ENCODE measurements around the gene NOL9. TPM values are rescaled to one million over a fixed set of nuclear protein-coding genes. Genes with fewer than 3 reads are reported as not detected.

NOL9 gene
- total RNA-seq, 6 donors from 2014 or later: 19.6 to 41.9 (median 24.7) TPM

DNA sequence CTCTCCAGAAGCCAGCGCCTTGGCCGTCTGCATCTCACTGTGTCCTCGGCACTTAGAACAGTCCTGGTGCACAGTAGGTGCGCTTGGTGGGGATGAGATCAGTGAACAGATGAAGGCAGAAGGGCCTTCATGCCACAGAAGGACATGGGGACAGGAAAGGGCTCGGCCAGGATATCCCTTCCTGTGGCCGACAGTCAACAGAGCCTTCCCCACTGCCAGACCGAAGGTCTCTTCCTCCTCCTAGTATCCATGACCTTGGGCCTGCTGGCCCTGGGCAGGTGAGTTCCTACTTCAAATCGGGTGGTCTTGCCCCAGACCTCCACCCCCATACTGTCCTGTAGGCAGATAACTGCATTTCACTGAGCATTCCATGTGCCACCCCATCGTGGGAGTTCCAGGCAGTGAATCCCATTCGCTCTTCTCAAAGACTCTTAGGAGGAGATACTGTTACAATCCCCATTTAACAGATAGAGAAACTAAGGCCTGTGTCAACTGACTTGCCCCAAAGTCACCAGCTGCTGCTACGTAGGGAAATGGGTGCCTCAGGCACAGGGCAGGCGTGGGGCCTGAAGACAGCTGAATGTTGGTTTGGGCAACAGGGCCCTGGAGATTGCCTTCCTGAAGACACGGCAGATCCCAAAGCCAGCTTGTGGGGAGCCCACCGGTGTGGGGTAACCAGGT, 66.4 kb downstream of the NOL9 start:
- no peak for TF ChIP-seq CTCF (IDR thresholded peaks at IDR 0.05)
- no peak for TF ChIP-seq EP300 (IDR thresholded peaks at IDR 0.05)
- no peak for TF ChIP-seq POLR2A (IDR thresholded peaks at IDR 0.05)
- no peak for TF ChIP-seq POLR2AphosphoS5 (IDR thresholded peaks at IDR 0.05)
- Histone ChIP-seq H3K4me1 (peaks cover 42 to 63% (median 45%) of the 10 kb centered on the region in 4 donors), H3K9me3 (no peaks in the 10 kb centered on the region), H3K27me3 (peaks cover 0 to 20% (median 8%) of the 10 kb centered on the region in 4 donors), H3K36me3 (no peaks in the 10 kb centered on the region), H3K4me3 (no peak overlapping the region), H3K27ac (peak overlapping the region in 1 of 4 donors; percentile 33)
- 82 to 84% methylated on average over 10 to 14 of the region's 14 CpGs for WGBS, 2 donors
- ATAC-seq (ENCODE audit: low FRiP score in 2 of 2) (no peak), DNase-seq (no peak)

GRCh38 chr1:6486433-6487011, 67.8 kb downstream of the NOL9 start:
- Histone ChIP-seq H3K27ac (peak overlapping the region in 2 of 4 donors; percentile 85 to 88), H3K36me3 (no peaks in the 10 kb centered on the region), H3K4me3 (peak overlapping the region in 2 of 4 donors; percentile 52 to 78), H3K9me3 (no peaks in the 10 kb centered on the region), H3K27me3 (peaks cover 0 to 20% (median 8%) of the 10 kb centered on the region in 4 donors), H3K4me1 (peaks cover 42 to 64% (median 44%) of the 10 kb centered on the region in 4 donors)
- 0 to 2% methylated on average over 1 to 15 of the region's 15 CpGs for WGBS, 2 donors
- DNase-seq (peak; percentile 87), ATAC-seq (ENCODE audit: low FRiP score in 2 of 2) (peak; percentile 76 to 81)
- TF ChIP-seq EP300 (IDR thresholded peaks at IDR 0.05) (no peak), CTCF (IDR thresholded peaks at IDR 0.05) (peak; percentile 81 to 92 (median 87)), POLR2A (IDR thresholded peaks at IDR 0.05) (no peak), POLR2AphosphoS5 (IDR thresholded peaks at IDR 0.05) (no peak)

DNA sequence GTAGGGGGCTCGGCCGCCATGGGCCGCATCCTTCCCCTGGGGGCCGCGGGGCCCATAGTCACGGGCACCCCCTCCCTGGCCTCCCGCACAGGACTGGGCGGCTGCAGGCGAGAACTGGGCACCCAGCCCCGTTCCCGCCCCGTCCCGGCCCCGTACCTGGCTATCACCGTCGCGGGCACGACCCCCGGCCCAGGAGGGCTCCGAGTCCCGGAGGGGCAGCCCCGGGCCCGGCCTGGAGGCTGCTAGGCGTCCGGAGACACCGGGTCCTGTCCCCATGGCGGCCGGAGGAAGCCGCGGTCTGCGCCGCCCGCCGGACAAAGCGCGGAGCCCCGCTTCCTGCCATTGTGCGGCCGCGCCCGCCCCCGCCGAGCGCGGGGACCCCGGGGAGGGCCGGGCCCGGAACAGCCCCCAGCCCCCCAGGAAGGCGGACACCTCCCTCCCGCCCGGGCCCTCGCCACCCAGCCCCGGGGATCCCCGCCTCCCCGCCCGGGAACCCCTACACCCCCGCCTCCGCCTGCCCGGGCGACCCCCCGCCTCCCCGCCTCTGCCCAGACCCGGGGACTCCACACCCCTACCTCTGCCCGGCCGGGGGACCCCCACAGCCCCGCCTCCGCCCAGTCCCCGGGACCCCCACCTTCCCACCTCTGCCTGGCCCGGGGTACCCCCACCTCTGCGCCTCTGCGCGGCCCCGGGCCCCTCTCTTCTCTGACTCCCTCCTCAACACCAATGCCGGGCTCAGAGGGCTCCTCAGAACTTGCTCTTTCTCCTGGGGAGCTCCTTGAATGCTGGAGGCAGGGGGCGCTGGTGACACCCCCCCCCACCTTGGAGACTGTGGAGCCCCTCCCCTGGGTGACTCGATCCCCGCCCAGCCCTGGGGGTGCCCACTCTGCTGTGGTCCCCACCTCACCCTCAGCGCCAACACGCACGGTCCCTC, 68.9 kb downstream of the NOL9 start:
- no peak for ATAC-seq (ENCODE audit: low FRiP score in 2 of 2)
- Histone ChIP-seq H3K9me3 (no peaks in the 10 kb centered on the region), H3K4me3 (peak overlapping the region; percentile 32 to 78 (median 62)), H3K36me3 (no peaks in the 10 kb centered on the region), H3K4me1 (peaks cover 33 to 53% (median 37%) of the 10 kb centered on the region in 4 donors), H3K27me3 (peaks cover 0 to 20% (median 8%) of the 10 kb centered on the region in 4 donors), H3K27ac (peak overlapping the region; percentile 56 to 88 (median 78))
- TF ChIP-seq POLR2A (IDR thresholded peaks at IDR 0.05) (peak in 1 of 4 donors; percentile 8), EP300 (IDR thresholded peaks at IDR 0.05) (no peak), CTCF (IDR thresholded peaks at IDR 0.05) (peak in 1 of 6 experiments; percentile 11), POLR2AphosphoS5 (IDR thresholded peaks at IDR 0.05) (no peak)
- peak in 1 of 2 donors; percentile 86 for DNase-seq
- 0% methylated on average over 8 to 12 of the region's 80 CpGs for WGBS, 2 donors

DNA sequence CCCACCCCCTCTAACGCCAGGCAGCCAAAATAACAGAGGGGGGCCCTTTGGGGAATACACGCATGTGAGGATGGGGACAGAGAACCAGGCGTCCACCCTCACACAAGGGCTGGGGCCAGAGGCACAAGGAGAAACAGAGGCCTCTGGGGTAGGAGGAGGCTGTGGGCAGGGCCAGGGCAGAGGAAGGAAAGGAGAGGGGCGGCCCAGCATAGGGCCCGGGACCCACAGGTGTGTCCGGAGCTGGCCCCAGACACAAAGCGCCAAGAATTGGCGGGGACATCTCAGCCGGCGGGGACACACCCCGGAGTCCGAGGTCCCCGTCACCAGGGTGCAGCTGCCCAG, 69.5 kb downstream of the NOL9 start:
- Histone ChIP-seq H3K4me1 (peaks cover 27 to 46% (median 31%) of the 10 kb centered on the region in 4 donors), H3K27ac (peak overlapping the region; percentile 56 to 88 (median 78))
- ATAC-seq (ENCODE audit: low FRiP score in 2 of 2): no peak

More for the DNA sequence above, 69.5 kb downstream of the NOL9 start:
- WGBS, 2 donors: 15 to 24% methylated on average over 5 to 8 of the region's 13 CpGs
- H3K4me3 ChIP-seq: peak overlapping the region; percentile 32 to 78 (median 62)
- TF ChIP-seq POLR2A (IDR thresholded peaks at IDR 0.05) (peak in 1 of 4 donors; percentile 18), CTCF (IDR thresholded peaks at IDR 0.05) (no peak), POLR2AphosphoS5 (IDR thresholded peaks at IDR 0.05) (no peak)
- DNase-seq: no peak
- peaks cover 0 to 20% (median 8%) of the 10 kb centered on the region in 4 donors for H3K27me3 ChIP-seq
- H3K36me3 ChIP-seq: no peaks in the 10 kb centered on the region
- no peaks in the 10 kb centered on the region for H3K9me3 ChIP-seq

Measured in upper lobe of left lung (tissue), 6 donors.